ENCODE measurements around the gene TLNRD1.

TLNRD1 gene

DNA sequence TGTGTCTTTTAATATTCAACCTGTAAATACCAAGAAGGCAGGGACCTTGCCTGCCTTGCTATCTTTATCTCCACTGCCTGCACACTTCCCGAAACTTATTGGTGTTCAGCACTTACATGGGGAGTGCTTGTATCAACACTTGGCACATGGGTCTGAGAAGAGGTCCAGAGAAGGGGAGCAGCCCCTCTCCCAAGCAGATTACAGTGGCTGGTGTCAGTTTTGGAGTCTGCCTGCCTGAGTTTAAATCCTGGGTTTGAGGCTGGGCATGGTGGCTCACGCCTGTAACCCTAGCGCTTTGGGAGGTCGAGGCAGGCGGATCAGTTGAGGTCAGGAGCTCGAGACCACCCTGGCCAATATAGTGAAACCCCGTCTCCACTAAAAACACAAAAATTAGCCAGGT lies 31.4 kb upstream of the TLNRD1 start:
- no peaks in the 10 kb centered on the region for H3K9me3 ChIP-seq (ENCODE audit: control insufficient read depth, insufficient read depth, low read length)
- H3K4me1 ChIP-seq (ENCODE audit: insufficient read depth, low read length) = peaks cover 29% of the 10 kb centered on the region
- H3K36me3 ChIP-seq (ENCODE audit: insufficient read depth, low read length) = peaks cover 3% of the 10 kb centered on the region; the same call in 1 of the 2 replicates
- no peak overlapping the region for H3K9ac ChIP-seq (ENCODE audit: low read depth, low read length)

DNA sequence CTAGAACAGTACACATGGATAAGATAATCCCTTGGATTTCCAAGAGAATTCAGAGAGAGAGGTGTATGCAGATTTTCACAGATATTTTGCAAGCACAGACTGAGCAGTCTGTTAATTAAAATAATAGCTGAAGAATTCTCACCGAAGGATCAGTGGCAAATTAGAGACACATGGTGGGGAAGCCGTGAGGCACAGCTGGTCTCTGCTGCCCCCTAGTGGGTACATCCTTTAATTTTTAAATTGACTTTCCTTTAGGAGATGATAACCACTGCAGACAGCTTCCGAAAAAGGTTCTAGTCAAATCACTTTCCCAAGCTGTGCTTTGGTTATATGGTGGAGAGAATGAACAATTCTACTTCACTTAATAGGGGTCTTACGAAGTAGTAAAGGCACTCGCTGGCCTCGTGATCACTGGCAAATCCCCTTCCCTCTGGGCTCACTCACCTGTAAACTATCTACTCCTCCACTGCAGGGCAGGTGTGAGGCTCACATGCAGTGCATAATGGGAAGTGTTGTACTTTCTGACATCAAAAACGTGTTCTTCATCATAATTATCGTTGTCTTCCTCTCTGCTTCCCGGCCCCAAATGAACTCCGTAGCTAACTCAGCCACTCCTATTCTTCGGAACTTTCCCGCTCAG lies 30.6 kb upstream of the TLNRD1 start:
- H3K4me1 ChIP-seq (ENCODE audit: insufficient read depth, low read length) = peaks cover 29% of the 10 kb centered on the region
- no peak overlapping the region for H3K9ac ChIP-seq (ENCODE audit: low read depth, low read length)
- peaks cover 3% of the 10 kb centered on the region; the same call in 1 of the 2 replicates for H3K36me3 ChIP-seq (ENCODE audit: insufficient read depth, low read length)
- no peaks in the 10 kb centered on the region for H3K9me3 ChIP-seq (ENCODE audit: control insufficient read depth, insufficient read depth, low read length)

DNA sequence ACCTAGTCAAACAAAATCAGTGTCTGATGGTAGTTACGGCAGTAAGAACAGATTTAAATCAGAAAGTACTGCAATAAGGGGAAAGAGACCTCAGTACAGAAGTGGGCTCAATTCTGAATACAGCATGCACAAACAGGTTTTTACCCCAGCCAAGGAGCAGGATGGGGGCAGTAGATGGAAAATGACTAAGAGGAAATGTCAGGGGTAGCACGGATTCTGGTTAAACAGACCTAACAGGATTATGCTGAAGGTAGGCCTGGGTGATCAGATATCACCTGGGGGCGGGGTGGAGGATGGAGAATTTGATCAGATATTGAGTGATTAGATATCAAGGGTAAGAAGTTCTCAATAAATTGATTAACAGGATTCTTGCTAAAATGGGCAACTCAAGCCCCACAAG lies 30.1 kb upstream of the TLNRD1 start:
- Histone ChIP-seq H3K36me3 (ENCODE audit: insufficient read depth, low read length) (peaks cover 3% of the 10 kb centered on the region; the same call in 1 of the 2 replicates), H3K9me3 (ENCODE audit: control insufficient read depth, insufficient read depth, low read length) (no peaks in the 10 kb centered on the region), H3K4me1 (ENCODE audit: insufficient read depth, low read length) (peaks cover 29% of the 10 kb centered on the region), H3K9ac (ENCODE audit: low read depth, low read length) (no peak overlapping the region)

DNA sequence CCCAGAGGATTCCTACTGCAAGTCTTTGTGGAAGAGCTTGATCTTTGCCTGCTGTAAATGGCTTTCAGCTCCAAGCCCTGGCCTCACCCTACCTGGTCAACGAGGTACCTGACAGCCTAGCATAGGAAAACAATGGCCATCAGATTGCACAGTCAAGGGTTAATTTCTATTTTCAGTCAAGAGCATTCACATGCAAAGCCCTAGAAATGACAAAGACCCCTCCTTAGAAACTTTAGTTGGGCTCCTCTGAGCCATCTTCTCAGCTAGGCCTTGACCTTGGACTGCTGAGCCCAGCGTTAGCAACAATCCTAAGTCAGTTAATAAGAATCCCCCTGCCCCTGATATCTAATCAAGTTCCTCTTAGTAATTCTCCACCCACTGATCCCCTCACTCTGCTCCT lies 29.6 kb upstream of the TLNRD1 start:
- Histone ChIP-seq H3K4me1 (ENCODE audit: insufficient read depth, low read length) (peaks cover 28% of the 10 kb centered on the region), H3K36me3 (ENCODE audit: insufficient read depth, low read length) (peaks cover 3% of the 10 kb centered on the region; the same call in 1 of the 2 replicates), H3K9ac (ENCODE audit: low read depth, low read length) (no peak overlapping the region), H3K9me3 (ENCODE audit: control insufficient read depth, insufficient read depth, low read length) (no peaks in the 10 kb centered on the region)

DNA sequence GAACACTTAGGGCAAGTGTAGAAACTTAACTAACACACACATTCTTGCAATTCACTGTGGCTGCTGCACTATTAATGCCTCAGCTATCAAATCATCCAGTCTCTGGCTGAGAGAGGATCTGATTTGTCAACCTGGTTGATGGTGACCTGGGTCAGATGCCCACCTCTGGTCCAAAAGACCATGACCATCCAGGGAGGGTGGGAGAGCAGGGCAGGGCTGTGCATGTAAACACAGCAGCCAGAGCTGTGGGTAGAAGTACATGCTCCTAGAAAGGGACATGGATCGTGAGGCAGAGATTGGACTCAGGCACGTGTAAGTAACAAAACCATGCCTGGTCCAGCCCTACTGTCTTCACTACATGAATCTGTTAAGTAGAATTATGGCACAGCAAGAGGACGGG lies 28.4 kb upstream of the TLNRD1 start:
- Histone ChIP-seq H3K9ac (ENCODE audit: low read depth, low read length) (no peak overlapping the region), H3K36me3 (ENCODE audit: insufficient read depth, low read length) (peaks cover 3% of the 10 kb centered on the region; the same call in 1 of the 2 replicates), H3K9me3 (ENCODE audit: control insufficient read depth, insufficient read depth, low read length) (no peaks in the 10 kb centered on the region), H3K4me1 (ENCODE audit: insufficient read depth, low read length) (peaks cover 21% of the 10 kb centered on the region)

DNA sequence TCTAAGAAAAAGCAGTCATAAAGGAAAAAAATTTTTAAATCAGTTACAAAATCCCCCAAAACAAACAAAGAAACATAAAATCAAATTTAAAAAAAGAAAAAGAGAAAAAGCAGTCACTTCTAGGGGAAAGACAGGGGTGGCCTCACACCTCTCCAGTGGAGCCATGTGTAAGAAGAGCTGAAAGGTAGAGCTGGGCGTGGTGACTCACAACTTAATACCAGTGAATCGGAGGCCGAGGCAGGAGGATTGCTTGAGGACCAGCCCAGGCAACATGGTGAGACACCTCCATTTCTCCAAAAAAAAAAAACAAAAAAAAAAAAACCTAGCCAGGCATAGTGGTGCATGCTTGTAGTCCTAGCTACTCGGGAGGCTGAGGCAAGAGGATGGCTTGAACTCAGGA lies 25.8 kb upstream of the TLNRD1 start:
- Histone ChIP-seq H3K36me3 (ENCODE audit: insufficient read depth, low read length) (peaks cover 5% of the 10 kb centered on the region; the same call in 1 of the 2 replicates), H3K9me3 (ENCODE audit: control insufficient read depth, insufficient read depth, low read length) (no peaks in the 10 kb centered on the region), H3K4me1 (ENCODE audit: insufficient read depth, low read length) (peaks cover 25% of the 10 kb centered on the region), H3K9ac (ENCODE audit: low read depth, low read length) (no peak overlapping the region)

DNA sequence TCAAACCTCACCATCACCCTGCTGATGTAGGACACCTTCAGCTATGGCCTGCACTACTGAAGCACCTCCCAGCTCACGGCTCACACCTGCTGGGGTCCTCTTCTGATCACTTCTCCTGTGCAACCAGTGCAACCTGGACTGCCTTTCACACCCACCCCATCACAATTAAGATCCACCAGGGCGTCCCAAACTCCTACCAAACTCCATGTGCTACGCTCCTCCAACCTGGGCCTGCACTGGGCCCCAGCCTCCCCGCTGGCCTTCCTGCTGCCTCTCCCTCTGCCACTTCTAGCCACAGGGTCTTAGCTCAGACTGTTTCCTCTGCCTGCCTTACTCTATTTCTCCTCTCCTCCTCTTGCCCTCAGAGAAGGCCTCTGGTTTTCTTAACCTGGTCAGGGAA lies 23.9 kb upstream of the TLNRD1 start:
- Histone ChIP-seq H3K4me1 (ENCODE audit: insufficient read depth, low read length) (peaks cover 20% of the 10 kb centered on the region), H3K36me3 (ENCODE audit: insufficient read depth, low read length) (peaks cover 11% of the 10 kb centered on the region; the same call in 1 of the 2 replicates), H3K9ac (ENCODE audit: low read depth, low read length) (no peak overlapping the region)

DNA sequence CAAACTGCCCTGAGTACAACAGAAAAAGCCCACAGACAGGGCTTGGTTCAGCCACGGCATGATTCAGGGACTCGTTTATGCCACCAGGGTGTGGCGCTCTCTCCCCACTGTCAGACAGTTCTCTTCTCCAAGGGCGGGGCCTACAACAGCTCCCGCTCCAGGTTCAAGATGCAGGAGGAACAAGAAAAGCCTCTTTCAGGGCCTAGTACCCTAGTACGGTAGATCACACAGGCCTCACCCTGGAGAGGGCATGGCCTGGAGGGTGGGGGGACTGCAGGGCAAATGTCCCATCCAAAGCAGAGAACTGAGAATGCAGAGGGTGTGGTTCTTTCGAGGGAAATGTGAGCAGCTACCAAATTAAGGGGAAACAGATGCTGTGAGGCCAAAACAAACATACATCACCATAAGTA lies 23.1 kb upstream of the TLNRD1 start:
- Histone ChIP-seq H3K36me3 (ENCODE audit: insufficient read depth, low read length) (peaks cover 11% of the 10 kb centered on the region; the same call in 1 of the 2 replicates), H3K9ac (ENCODE audit: low read depth, low read length) (no peak overlapping the region), H3K9me3 (ENCODE audit: control insufficient read depth, insufficient read depth, low read length) (no peaks in the 10 kb centered on the region), H3K4me1 (ENCODE audit: insufficient read depth, low read length) (peaks cover 20% of the 10 kb centered on the region)

More for the DNA sequence above, 23.9 kb upstream of the TLNRD1 start:
- H3K9me3 ChIP-seq (ENCODE audit: control insufficient read depth, insufficient read depth, low read length) = no peaks in the 10 kb centered on the region

DNA sequence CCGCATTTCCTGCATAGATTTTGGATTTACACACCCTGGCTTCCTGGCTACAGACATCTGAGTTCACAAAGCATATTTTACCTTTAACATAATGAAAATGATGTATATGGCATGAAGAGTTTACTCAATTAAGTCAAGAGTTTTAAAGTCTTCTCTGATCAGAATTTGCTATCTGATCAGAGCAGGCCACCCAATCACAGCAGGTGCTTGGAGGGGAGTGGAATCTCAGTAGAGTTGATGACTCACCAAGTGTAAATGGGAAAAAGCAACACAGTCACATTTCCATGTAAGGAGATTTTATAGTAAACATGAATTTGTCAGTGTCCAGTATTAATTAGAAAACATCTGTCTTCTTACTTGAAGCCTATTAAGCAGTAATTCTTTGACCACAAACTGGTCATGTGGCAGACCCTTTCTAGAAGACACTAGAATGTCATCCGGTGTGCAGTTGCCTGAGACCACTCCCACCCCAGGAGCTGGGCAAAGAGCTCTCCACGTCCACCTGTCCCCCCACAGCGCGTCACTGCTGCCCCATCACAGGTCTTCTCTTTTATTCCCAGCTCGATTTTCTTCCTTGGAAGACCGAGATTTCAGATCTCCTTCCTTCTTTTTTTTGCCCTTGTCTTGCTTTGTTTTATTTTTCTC lies 21.9 kb upstream of the TLNRD1 start:
- no peaks in the 10 kb centered on the region for H3K9me3 ChIP-seq (ENCODE audit: control insufficient read depth, insufficient read depth, low read length)
- H3K4me1 ChIP-seq (ENCODE audit: insufficient read depth, low read length) = peaks cover 20% of the 10 kb centered on the region
- no peak overlapping the region for H3K9ac ChIP-seq (ENCODE audit: low read depth, low read length)
- H3K36me3 ChIP-seq (ENCODE audit: insufficient read depth, low read length) = peaks cover 11% of the 10 kb centered on the region; the same call in 1 of the 2 replicates

DNA sequence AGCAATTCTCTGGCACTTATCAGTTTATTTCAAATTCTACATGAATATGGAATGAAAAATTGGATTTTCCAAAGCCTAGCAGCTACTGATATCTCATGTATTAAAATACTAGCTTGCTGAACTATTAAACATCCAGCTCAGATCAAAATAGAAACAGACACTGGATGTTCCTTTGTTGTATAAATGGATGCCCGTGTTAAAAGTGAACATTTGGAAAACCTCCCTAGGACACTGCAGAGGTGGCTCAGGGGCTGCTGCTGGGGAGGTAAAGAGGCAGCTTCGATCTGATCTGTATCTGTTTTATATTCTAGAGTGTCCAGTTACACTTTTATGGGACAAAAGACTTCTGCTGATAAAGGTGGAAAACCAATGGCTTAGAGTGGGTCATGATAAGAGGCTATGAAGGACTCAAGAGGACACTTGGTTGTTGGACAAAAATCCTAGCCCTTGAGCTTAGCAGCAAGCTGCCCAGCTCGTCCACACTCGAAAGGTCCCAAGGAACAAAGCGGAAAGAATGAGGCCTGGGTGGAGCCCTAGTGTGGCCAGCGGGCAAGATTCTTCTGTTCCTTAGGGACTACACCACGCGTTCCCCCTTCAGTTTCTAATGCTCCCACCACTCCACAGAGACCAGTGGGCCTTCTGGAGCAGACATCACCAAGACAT lies 21.1 kb upstream of the TLNRD1 start:
- peaks cover 11% of the 10 kb centered on the region; the same call in 1 of the 2 replicates for H3K36me3 ChIP-seq (ENCODE audit: insufficient read depth, low read length)
- H3K4me1 ChIP-seq (ENCODE audit: insufficient read depth, low read length) = peaks cover 20% of the 10 kb centered on the region
- no peaks in the 10 kb centered on the region for H3K9me3 ChIP-seq (ENCODE audit: control insufficient read depth, insufficient read depth, low read length)
- H3K9ac ChIP-seq (ENCODE audit: low read depth, low read length) = no peak overlapping the region

DNA sequence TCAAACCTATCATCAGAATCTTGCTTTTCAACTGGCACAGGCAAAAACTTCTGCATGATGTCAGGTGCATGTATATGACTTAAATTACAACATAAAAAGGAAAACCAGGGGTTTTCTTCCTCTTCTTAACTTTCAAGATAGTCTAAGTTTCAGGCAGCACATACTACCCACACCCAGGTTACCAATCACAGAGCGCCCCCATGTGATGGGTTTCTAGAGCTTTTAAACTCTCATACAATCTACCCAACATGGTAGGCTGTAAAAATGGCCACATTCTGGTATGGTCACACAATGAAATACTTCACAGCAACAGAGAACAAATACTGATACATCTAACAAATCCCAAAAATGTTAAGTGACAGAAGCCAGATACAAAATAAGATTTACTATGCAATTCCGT lies 18.5 kb upstream of the TLNRD1 start:
- Histone ChIP-seq H3K4me1 (ENCODE audit: insufficient read depth, low read length) (peaks cover 31% of the 10 kb centered on the region), H3K9me3 (ENCODE audit: control insufficient read depth, insufficient read depth, low read length) (no peaks in the 10 kb centered on the region), H3K36me3 (ENCODE audit: insufficient read depth, low read length) (peaks cover 11% of the 10 kb centered on the region; the same call in 1 of the 2 replicates)

DNA sequence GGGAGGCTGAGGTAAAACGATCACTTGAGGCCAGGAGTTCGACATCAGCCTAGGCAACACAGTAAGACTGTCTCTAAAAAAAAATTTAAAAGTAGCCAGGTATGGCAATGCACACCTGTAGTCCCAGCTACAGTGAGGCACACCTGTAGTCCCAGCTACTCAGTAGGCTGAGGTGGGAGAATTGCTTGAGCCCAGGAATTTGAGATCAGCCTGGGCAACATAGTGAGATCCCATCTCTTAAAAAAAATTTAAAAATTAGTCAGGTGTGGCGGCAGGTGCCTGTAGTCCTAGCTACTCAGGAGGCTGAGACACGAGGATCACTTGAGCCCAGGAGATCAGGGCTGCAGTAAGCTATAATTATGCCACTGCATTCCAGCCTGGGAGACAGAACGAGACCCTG lies 17.9 kb upstream of the TLNRD1 start:
- H3K36me3 ChIP-seq (ENCODE audit: insufficient read depth, low read length) = peaks cover 11% of the 10 kb centered on the region; the same call in 1 of the 2 replicates
- no peak overlapping the region for H3K9ac ChIP-seq (ENCODE audit: low read depth, low read length)
- H3K4me1 ChIP-seq (ENCODE audit: insufficient read depth, low read length) = peaks cover 26% of the 10 kb centered on the region
- no peaks in the 10 kb centered on the region for H3K9me3 ChIP-seq (ENCODE audit: control insufficient read depth, insufficient read depth, low read length)

More for the DNA sequence above, 18.5 kb upstream of the TLNRD1 start:
- H3K9ac ChIP-seq (ENCODE audit: low read depth, low read length) = no peak overlapping the region

DNA sequence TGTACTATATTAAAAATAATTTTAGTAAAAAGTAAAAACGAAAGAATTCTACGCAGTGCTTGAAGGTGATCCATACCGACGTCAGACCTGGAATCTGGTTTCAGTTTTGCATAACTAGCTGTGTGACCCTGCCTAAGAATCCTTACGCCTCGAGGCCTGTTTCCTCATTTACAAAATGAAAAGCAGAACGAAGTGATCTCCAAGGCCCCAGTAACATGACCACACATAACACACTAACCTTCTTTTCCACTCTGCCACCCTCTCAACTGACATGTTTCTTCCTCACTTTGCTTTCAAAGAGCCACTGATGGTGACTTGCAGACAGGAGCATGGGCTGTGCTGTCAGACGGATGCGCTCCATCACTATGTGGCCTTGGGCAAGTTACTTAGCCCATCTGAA lies 15.9 kb upstream of the TLNRD1 start:
- Histone ChIP-seq H3K9ac (ENCODE audit: low read depth, low read length) (no peak overlapping the region), H3K4me1 (ENCODE audit: insufficient read depth, low read length) (peaks cover 19% of the 10 kb centered on the region; the same call in 1 of the 2 replicates), H3K9me3 (ENCODE audit: control insufficient read depth, insufficient read depth, low read length) (no peaks in the 10 kb centered on the region), H3K36me3 (ENCODE audit: insufficient read depth, low read length) (peaks cover 7% of the 10 kb centered on the region; the same call in 1 of the 2 replicates)

DNA sequence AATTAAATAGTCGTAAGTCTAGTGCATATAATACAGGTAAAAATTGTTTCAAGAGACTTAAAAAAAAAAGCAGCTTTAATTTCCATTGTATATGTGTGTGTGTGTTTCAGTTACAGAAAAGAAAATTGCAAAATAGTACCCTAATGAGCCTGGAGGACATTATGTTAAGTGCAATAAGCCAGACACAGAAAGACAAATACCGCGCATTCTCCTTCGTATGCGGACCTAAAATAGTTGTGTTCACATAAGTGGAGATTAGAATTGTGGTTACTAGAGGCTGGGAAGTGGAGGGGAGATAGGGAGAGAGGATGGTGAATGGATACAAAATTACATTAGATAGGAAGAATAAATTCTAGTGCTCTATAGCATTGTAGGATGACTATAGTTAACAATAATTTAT lies 14.7 kb upstream of the TLNRD1 start:
- H3K9me3 ChIP-seq (ENCODE audit: control insufficient read depth, insufficient read depth, low read length) = no peaks in the 10 kb centered on the region
- H3K4me1 ChIP-seq (ENCODE audit: insufficient read depth, low read length) = peaks cover 21% of the 10 kb centered on the region
- no peaks in the 10 kb centered on the region for H3K36me3 ChIP-seq (ENCODE audit: insufficient read depth, low read length)
- no peak overlapping the region for H3K9ac ChIP-seq (ENCODE audit: low read depth, low read length)

Measured in ES-I3 (cell line).